Esophagus muscularis mucosa (tissue), 4 donors: ENCODE results near the gene TGFBRAP1. TPM values are rescaled to one million over a fixed set of nuclear protein-coding genes. Genes with fewer than 3 reads are reported as not detected.

Source experiments
- DNase-seq: peaks from one replicate; pipeline ENCODE4 v3.0.0-alpha.2; 2017; ENCODE audit errors: extremely low spot score
- H3K27ac ChIP-seq, 4 donors: fragments of 200-600 bp; sonication (generic); replicated peaks in 1 of 4; 1 replicate in 3 of 4; 2 replicates in 1 of 4; pipeline ENCODE4 v1.5.1; 2016 to 2019; ENCODE audit warnings: mild to moderate bottlenecking in 1 of 4
- H3K27me3 ChIP-seq, 4 donors: fragments of 200-600 bp; sonication (generic); one replicate each; pipeline versions ENCODE4 v1.5.1 to v1.6.0; 2016 to 2019
- H3K36me3 ChIP-seq, 4 donors: fragments of 200-600 bp; sonication (generic); one replicate each; pipeline ENCODE4 v1.5.1; 2016 to 2019
- H3K4me1 ChIP-seq, 4 donors: fragments of 200-600 bp; sonication (generic); one replicate each; pipeline ENCODE4 v1.5.1; 2016 to 2019
- H3K4me3 ChIP-seq, 4 donors: fragments of 200-600 bp; sonication (generic); 1 replicate in 2 of 4; 2 replicates in 2 of 4; pipeline ENCODE4 v1.5.1; 2016 to 2019; ENCODE audit warnings: mild to moderate bottlenecking in 4 of 4, moderate library complexity in 1 of 4
- H3K9me3 ChIP-seq, 4 donors: fragments of 200-600 bp; sonication (generic); 1 replicate in 3 of 4; 2 replicates in 1 of 4; pipeline ENCODE4 v1.5.1; 2016 to 2019
- CTCF ChIP-seq, 3 experiments: fragments of 200-600 bp in 2 of 3; fragments of 450-650 bp in 1 of 3; sonication (generic) in 2 of 3; IDR thresholded peaks; one replicate each; pipeline ENCODE4 v1.5.1; 2017 to 2019; ENCODE audit warnings: antibody characterized with exemption in 3 of 3, mild to moderate bottlenecking in 2 of 3, moderate library complexity in 1 of 3
- EP300 ChIP-seq: sonication (generic); formaldehyde crosslinking; IDR thresholded peaks from one replicate; pipeline ENCODE4 v1.6.1; 2017; ENCODE audit warnings: antibody characterized with exemption
- POLR2A ChIP-seq: fragments of 450-650 bp; IDR thresholded peaks from one replicate; pipeline ENCODE4 v1.6.1; 2017; ENCODE audit warnings: antibody characterized with exemption, moderate library complexity, mild to moderate bottlenecking, low read depth
- POLR2AphosphoS5 ChIP-seq, 2 donors: sonication (generic); formaldehyde crosslinking; IDR thresholded peaks; one replicate each; pipeline ENCODE4 v1.6.1; 2017; ENCODE audit warnings: antibody characterized with exemption in 2 of 2
- WGBS: methylation state at CpG from one replicate; pipeline ENCODE4 v1.1.5; 2018; 5-methylcytosine and 5-hydroxymethylcytosine counted together
- intact Hi-C: fragments of 100-400 bp; cut with DNase I; formaldehyde crosslinking; loops from one replicate; pipeline ENCODE4 v1.15.1; 2023
- total RNA-seq, 4 donors: library from RNA; depleted of rRNA; stranded (reverse); fragments of >200 nt; gene quantifications; one replicate each; pipeline versions ENCODE4 v1.1.0 to v1.2.1, GENCODE V29; 2016

Gene TGFBRAP1
- total RNA-seq, 4 donors from 2014 or later = 20.8 to 34.4 (median 27.9) TPM

DNA sequence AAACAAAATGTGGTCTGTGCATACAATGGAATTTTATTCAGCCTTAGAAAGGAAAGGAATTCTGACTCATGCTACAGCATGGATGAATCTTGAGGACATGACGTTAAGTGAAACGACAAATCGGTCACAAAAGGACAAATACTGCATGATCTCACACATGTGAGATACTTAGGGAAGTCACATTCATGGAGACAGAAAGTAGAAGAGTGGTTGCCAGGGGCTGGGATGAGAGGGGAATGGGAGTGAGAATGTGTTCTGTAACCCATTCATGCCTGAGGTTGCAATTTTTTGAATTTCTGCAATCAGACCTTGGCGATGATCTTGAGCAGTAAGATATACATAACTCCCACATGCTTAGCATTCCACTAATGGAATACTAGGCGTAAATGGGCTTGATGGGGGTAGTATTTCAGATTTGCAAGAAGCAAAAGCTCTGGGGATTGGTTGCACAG is 47.3 kb upstream of the TGFBRAP1 start:
- H3K27me3 ChIP-seq = no peaks in the 10 kb centered on the region
- TF ChIP-seq EP300 (no peak), POLR2A (no peak), POLR2AphosphoS5 (IDR thresholded peaks at IDR 0.05) (no peak), CTCF (IDR thresholded peaks at IDR 0.05) (no peak)
- H3K4me1 ChIP-seq = peaks cover 85 to 87% (median 86%) of the 10 kb centered on the region in 4 donors
- H3K27ac ChIP-seq = peak overlapping the region in 1 of 4 donors; percentile 10
- H3K36me3 ChIP-seq = peaks cover 0 to 45% (median 8%) of the 10 kb centered on the region in 4 donors
- no peak overlapping the region for H3K4me3 ChIP-seq
- no peak for DNase-seq
- WGBS = 68% methylated on average over 5 of the region's 5 CpGs
- no peaks in the 10 kb centered on the region for H3K9me3 ChIP-seq
- intact Hi-C loops = no loop called here

GRCh38 chr2:105376010-105376409 is 46.5 kb upstream of the TGFBRAP1 start:
- WGBS = 66% methylated on average over 8 of the region's 11 CpGs
- no peak overlapping the region for H3K4me3 ChIP-seq
- peaks cover 0 to 45% (median 12%) of the 10 kb centered on the region in 4 donors for H3K36me3 ChIP-seq
- H3K9me3 ChIP-seq = no peaks in the 10 kb centered on the region
- peaks cover 79 to 81% (median 81%) of the 10 kb centered on the region in 4 donors for H3K4me1 ChIP-seq
- no peak for DNase-seq
- intact Hi-C loops = no loop called here
- peak overlapping the region; percentile 20 to 62 (median 58) for H3K27ac ChIP-seq
- no peak for TF ChIP-seq CTCF (IDR thresholded peaks at IDR 0.05)
- no peaks in the 10 kb centered on the region for H3K27me3 ChIP-seq

- 78% methylated on average over 15 of the region's 15 CpGs for WGBS
- Histone ChIP-seq H3K27me3 (no peaks in the 10 kb centered on the region), H3K36me3 (peaks cover 0 to 51% (median 21%) of the 10 kb centered on the region in 4 donors), H3K27ac (peak overlapping the region; percentile 57 to 74 (median 60)), H3K9me3 (no peaks in the 10 kb centered on the region), H3K4me3 (no peak overlapping the region), H3K4me1 (peaks cover 72 to 80% (median 76%) of the 10 kb centered on the region in 4 donors)
- no peak for DNase-seq
- TF ChIP-seq CTCF (IDR thresholded peaks at IDR 0.05) (no peak), POLR2AphosphoS5 (IDR thresholded peaks at IDR 0.05) (peak; percentile 4 to 46), POLR2A (no peak), EP300 (no peak)
- intact Hi-C loops = no loop called here
These were observed 45.5 kb upstream of the TGFBRAP1 start for GRCh38 chr2:105375001-105375561.

DNA sequence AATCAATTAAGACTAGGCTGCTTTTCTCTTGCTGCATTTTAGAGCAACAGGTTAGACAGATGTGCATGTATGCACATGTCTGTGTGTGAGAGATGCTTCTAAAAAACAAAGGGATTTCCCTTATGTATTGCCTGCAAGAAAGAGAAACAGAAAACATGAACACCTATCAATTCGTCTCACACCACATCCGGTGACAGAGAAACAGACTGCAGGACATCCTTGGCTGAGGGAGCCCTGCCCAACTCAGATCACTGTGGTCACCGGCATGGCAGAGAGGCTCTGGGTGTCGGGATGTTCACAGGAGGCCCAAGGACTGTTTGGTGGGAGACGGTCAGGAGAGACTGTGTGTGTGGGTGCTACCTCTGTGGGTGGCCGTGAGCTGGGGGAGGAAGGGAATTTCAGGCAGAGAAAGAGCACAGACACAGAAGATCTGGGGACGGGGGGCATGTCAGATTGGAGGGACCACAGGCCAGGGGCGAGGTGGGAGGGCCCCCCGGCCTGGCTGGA is 44.4 kb upstream of the TGFBRAP1 start:
- Histone ChIP-seq H3K4me3 (no peak overlapping the region), H3K27me3 (no peaks in the 10 kb centered on the region), H3K27ac (peak overlapping the region; percentile 57 to 74 (median 60)), H3K4me1 (peaks cover 73 to 83% (median 76%) of the 10 kb centered on the region in 4 donors), H3K9me3 (no peaks in the 10 kb centered on the region), H3K36me3 (peaks cover 0 to 61% (median 21%) of the 10 kb centered on the region in 4 donors)
- no peak for TF ChIP-seq POLR2AphosphoS5 (IDR thresholded peaks at IDR 0.05)
- TF ChIP-seq POLR2A = no peak
- TF ChIP-seq EP300 = no peak
- TF ChIP-seq CTCF (IDR thresholded peaks at IDR 0.05) = no peak
- WGBS = 85% methylated on average over 9 of the region's 9 CpGs
- no peak for DNase-seq
- intact Hi-C loops = no loop called here
